ENCODE measurements around the gene FAM219B. TPM values are rescaled to one million over a fixed set of nuclear protein-coding genes. Genes with fewer than 3 reads are reported as not detected.
"Not testable (repeated sequence)": the region's sequence is repeated elsewhere in the genome, so short reads cannot be mapped to it uniquely, and the experiment has no call there.

The FAM219B gene
- polyA plus RNA-seq (ENCODE audit: insufficient read length) = 50.0 TPM

- peak; percentile 69 for DNase-seq (ENCODE audit: low read depth)
Measured at GRCh38 chr15:74906450-74907162, at the start of gene FAM219B. Gene FAM219B (minus strand): TSS chr15:74906851. CDS start chr15:74906800, 51 bp downstream.

- no peak for DNase-seq (ENCODE audit: low read depth)
Measured at GRCh38 chr15:74955796-74956647, 49.4 kb upstream of the FAM219B start.

- no peak for DNase-seq (ENCODE audit: low read depth)
Measured at GRCh38 chr15:74955017-74955416, 48.4 kb upstream of the FAM219B start.

- no peak for DNase-seq (ENCODE audit: low read depth)
Measured at GRCh38 chr15:74954515-74954914, 47.9 kb upstream of the FAM219B start.

GRCh38 chr15:74951006-74951405, 44.4 kb upstream of the FAM219B start:
- no peak for DNase-seq (ENCODE audit: low read depth)

GRCh38 chr15:74950078-74950908, 43.6 kb upstream of the FAM219B start:
- DNase-seq (ENCODE audit: low read depth) = peak; percentile 52

- peak; percentile 94 for DNase-seq (ENCODE audit: low read depth)
Measured at GRCh38 chr15:74937590-74938371, 31.1 kb upstream of the FAM219B start, which contains the start of gene COX5A. Gene COX5A (minus strand): TSS chr15:74938073. CDS start chr15:74938014, 59 bp downstream.

GRCh38 chr15:74937272-74937589, 30.6 kb upstream of the FAM219B start:
- DNase-seq (ENCODE audit: low read depth) = no peak

- not testable (repeated sequence) for DNase-seq (ENCODE audit: low read depth)
Measured at GRCh38 chr15:74935193-74935592, 28.5 kb upstream of the FAM219B start.

- no peak for DNase-seq (ENCODE audit: low read depth)
Measured at GRCh38 chr15:74933573-74933972, 26.9 kb upstream of the FAM219B start.

- no peak for DNase-seq (ENCODE audit: low read depth)
Measured at GRCh38 chr15:74928771-74929198, 22.1 kb upstream of the FAM219B start.

- no peak for DNase-seq (ENCODE audit: low read depth)
Measured at GRCh38 chr15:74924525-74924924, 17.9 kb upstream of the FAM219B start.

- no peak for DNase-seq (ENCODE audit: low read depth)
Measured at GRCh38 chr15:74920456-74920855, 13.8 kb upstream of the FAM219B start.

GRCh38 chr15:74917676-74918075, 11.0 kb upstream of the FAM219B start:
- DNase-seq (ENCODE audit: low read depth) = no peak

- not testable (repeated sequence) for DNase-seq (ENCODE audit: low read depth)
Measured at GRCh38 chr15:74913799-74914198, 7.1 kb upstream of the FAM219B start.

- DNase-seq (ENCODE audit: low read depth) = no peak
Measured at GRCh38 chr15:74913041-74913440, 6.4 kb upstream of the FAM219B start.

GRCh38 chr15:74908635-74909034, 2.0 kb upstream of the FAM219B start:
- DNase-seq (ENCODE audit: low read depth) = no peak

- no peak for DNase-seq (ENCODE audit: low read depth)
Measured at GRCh38 chr15:74907163-74907870, 666 bp upstream of the FAM219B start.

- no peak for DNase-seq (ENCODE audit: low read depth)
Measured at GRCh38 chr15:74906067-74906449, 593 bp downstream of the FAM219B start.

GRCh38 chr15:74904190-74904805, 2.4 kb downstream of the FAM219B start:
- DNase-seq (ENCODE audit: low read depth) = no peak
